ENCODE data around the gene SDR39U1. TPM values are rescaled to one million over a fixed set of nuclear protein-coding genes. Genes with fewer than 3 reads are reported as not detected.
"Not testable (repeated sequence)": the region's sequence is repeated elsewhere in the genome, so short reads cannot be mapped to it uniquely, and the experiment has no call there.

SDR39U1 gene
- total RNA-seq, 4 donors from 2014 or later = 21.0 to 39.1 (median 30.2) TPM

DNA sequence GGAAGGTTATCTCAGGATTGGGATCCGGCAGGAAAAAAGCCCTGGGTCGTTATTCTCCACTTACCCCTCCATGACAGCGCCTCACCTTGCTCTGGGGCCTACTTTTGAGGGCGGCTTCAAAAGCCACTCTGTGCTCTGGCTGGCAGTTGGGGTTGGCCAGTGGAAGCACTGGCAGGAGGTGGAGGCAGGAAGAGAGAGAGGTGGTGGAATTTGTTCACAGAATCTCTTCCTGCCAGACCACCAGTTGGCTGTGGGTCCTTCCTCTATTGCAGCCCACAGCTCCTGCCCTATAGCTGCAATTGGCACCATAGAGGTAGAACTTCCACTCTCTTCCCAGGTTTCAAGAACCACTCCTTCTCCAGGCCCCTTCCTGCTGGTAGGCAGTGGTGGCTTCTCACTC, 32.7 kb upstream of the SDR39U1 start:
- TF ChIP-seq POLR2A (IDR thresholded peaks at IDR 0.05) = no peak
- TF ChIP-seq, protein P1, sequence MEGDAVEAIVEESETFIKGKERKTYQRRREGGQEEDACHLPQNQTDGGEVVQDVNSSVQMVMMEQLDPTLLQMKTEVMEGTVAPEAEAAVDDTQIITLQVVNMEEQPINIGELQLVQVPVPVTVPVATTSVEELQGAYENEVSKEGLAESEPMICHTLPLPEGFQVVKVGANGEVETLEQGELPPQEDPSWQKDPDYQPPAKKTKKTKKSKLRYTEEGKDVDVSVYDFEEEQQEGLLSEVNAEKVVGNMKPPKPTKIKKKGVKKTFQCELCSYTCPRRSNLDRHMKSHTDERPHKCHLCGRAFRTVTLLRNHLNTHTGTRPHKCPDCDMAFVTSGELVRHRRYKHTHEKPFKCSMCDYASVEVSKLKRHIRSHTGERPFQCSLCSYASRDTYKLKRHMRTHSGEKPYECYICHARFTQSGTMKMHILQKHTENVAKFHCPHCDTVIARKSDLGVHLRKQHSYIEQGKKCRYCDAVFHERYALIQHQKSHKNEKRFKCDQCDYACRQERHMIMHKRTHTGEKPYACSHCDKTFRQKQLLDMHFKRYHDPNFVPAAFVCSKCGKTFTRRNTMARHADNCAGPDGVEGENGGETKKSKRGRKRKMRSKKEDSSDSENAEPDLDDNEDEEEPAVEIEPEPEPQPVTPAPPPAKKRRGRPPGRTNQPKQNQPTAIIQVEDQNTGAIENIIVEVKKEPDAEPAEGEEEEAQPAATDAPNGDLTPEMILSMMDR (IDR thresholded peaks at IDR 0.05) = no peak
- no peak overlapping the region for H3K4me3 ChIP-seq (ENCODE audit: low read depth, poor library complexity, severe bottlenecking)
- intact Hi-C loops (cut with DNase I; ENCODE audit: low total_unique reads) = no loop called here
- no peak for DNase-seq (ENCODE audit: low spot score in 2 of 2)
- WGBS, 2 donors = 76 to 92% methylated on average over 4 of the region's 4 CpGs

DNA sequence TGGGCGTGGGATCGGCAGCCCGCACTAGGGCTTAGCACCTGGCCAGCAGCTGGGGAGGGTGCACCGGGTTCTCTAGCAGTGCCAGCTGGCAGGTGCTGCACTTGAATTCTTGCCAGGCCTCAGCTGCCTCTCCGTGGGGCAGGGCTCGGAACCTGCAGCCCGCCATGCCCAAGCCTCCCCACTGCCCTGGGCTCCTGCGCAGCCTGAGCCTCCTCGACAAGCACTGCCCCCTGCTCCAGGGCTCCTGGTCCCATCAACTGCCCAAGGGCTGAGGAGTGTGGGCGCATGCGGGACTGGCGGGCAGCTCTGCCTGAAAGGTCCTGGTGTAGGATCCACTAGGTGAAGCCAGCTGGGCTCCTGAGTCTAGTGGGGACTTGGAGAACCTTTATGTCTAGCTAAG, 30.6 kb upstream of the SDR39U1 start:
- TF ChIP-seq, protein P1 (IDR thresholded peaks at IDR 0.05) = no peak
- TF ChIP-seq POLR2A (IDR thresholded peaks at IDR 0.05) = no peak
- no peak overlapping the region for H3K4me3 ChIP-seq (ENCODE audit: low read depth, poor library complexity, severe bottlenecking)
- 66 to 76% methylated on average over 7 to 12 of the region's 12 CpGs for WGBS, 2 donors
- no peak for DNase-seq (ENCODE audit: low spot score in 2 of 2)
- intact Hi-C loops (cut with DNase I; ENCODE audit: low total_unique reads) = no loop called here

DNA sequence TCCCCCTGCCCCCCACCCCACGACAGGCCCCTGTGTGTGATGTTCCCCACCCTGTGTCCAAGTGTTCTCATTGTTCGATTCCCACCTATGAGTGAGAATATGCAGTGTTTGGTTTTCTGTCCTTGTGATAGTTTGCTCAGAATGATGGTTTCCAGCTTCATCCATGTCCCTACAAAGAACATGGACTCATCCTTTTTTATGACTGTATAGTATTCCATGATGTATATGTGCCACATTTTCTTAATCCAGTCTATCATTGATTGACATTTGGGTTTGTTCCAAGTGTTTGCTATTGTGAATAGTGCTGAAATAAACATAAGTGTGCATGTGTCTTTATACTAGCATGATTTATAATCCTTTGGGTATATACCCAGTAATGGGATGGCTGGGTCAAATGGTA, 27.9 kb upstream of the SDR39U1 start:
- intact Hi-C loops (cut with DNase I; ENCODE audit: low total_unique reads); H3K4me3 ChIP-seq (ENCODE audit: low read depth, poor library complexity, severe bottlenecking); DNase-seq (ENCODE audit: low spot score in 2 of 2): not testable (repeated sequence)
- 86 to 94% methylated on average over 2 of the region's 2 CpGs for WGBS, 2 donors

DNA sequence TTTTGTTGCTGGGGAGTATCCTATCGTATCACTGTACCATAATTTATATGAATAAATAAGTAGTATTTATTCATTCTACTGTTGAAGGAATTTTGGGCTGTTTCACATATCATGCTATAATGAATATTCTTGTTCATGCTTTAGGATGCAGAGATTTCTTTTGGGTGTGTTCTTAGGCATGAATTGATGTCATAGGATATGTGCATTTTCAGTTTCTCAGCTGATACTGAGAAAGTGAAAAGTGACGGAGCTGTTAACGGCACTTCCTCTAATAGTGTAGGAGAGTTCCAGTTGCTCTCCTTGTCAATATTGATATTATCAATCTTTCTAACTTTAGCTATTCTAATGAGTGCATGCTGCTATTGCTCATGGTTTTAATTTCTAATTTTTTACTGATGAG, 23.2 kb upstream of the SDR39U1 start:
- TF ChIP-seq POLR2A (IDR thresholded peaks at IDR 0.05) = no peak
- TF ChIP-seq, protein P1 (IDR thresholded peaks at IDR 0.05) = no peak
- no peak for DNase-seq (ENCODE audit: low spot score in 2 of 2)
- intact Hi-C loops (cut with DNase I; ENCODE audit: low total_unique reads) = no loop called here
- 94 to 95% methylated on average over 3 of the region's 3 CpGs for WGBS, 2 donors
- H3K4me3 ChIP-seq (ENCODE audit: low read depth, poor library complexity, severe bottlenecking) = no peak overlapping the region

DNA sequence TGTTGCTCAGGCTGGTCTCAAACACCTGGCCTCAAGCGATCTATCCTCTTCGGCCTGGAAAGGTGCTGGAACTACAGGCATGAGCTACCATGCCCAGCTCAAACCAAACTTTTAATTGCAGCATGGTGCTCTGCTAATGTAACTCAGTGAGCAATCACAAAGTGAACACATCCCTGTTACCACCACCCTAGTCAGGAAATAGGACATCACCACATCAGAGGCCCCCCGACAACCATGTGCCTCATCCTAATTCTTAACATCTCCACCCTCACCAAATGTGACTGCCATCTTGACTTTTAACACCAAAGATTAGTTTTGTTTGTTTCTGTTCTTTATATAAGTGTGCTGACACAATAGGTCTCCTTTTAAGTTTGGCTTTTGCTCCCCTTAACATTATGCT, 22.8 kb upstream of the SDR39U1 start:
- 92 to 93% methylated on average over 3 of the region's 3 CpGs for whole genome bisulfite sequencing, 2 donors
- no peak for DNase-seq (ENCODE audit: low spot score in 2 of 2)
- H3K4me3 ChIP-seq (ENCODE audit: low read depth, poor library complexity, severe bottlenecking) = no peak overlapping the region
- no peak for TF ChIP-seq POLR2A (IDR thresholded peaks at IDR 0.05)
- TF ChIP-seq, protein P1 (IDR thresholded peaks at IDR 0.05) = no peak
- intact Hi-C loops (cut with DNase I; ENCODE audit: low total_unique reads) = no loop called here

DNA sequence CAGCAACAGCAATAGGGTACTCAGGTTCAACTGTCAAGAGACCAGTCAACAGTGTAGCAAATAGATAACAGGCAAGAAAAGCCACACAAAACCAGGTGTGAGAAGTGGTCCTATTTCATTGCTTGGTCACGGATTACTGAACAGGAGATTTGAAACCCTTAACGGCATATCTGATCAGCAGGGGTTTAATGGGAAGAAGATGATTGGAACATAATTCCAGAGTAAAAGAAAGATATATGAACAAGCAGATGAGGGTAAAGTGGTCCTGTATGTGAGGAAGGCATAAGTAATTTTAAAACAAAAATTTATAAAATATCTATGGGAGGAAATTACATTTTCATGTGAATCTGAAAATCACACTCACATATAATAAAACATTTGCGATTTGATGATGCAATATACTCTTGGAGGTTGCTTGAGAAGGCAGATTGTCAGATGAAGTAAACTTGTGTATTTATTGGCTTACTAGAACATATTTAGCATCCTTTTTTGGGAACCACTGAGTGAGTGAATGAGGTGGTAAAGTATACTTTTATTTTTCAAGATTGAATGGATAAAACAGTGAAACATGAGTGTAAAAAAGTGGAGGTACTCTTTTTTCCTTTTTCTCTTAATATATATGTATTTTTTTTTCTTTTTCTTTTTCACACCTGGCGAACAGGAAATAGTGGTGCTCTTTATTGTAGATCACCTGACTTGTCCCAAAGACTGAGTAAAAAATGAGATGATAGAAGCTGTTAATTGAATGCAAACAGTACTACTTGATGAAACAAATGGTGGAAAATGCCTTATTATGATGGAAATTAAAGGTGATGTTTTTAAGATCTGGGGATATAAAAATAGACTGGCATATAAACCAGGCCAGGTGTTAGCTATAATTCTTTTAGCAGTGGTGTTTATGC, 21.6 kb upstream of the SDR39U1 start:
- no peak for DNase-seq (ENCODE audit: low spot score in 2 of 2)
- H3K4me3 ChIP-seq (ENCODE audit: low read depth, poor library complexity, severe bottlenecking) = no peak overlapping the region
- WGBS, 2 donors = 69 to 73% methylated on average over 4 of the region's 4 CpGs
- intact Hi-C loops (cut with DNase I; ENCODE audit: low total_unique reads) = no loop called here
- no peak for TF ChIP-seq POLR2A (IDR thresholded peaks at IDR 0.05)
- TF ChIP-seq, protein P1 (IDR thresholded peaks at IDR 0.05) = no peak

All from lower leg skin (tissue), 4 donors.